K562 (cell line): ENCODE results near the gene DELE1. TPM values are rescaled to one million over a fixed set of nuclear protein-coding genes. Genes with fewer than 3 reads are reported as not detected.
A peak's percentile ranks its signal among the peaks of the same experiment; 100 is the strongest.

Experiments
- ATF7 ChIP-seq: fragments of 450-650 bp; IDR thresholded peaks from 2 replicates; pipeline ENCODE4 v1.7.1; 2014; ENCODE audit warnings: mild to moderate bottlenecking, moderate library complexity
- BCL6 ChIP-seq: fragments of 250-450 bp; sonication (Bioruptor Pico); IDR thresholded peaks from 2 replicates; pipeline ENCODE4 v1.4.0; 2020
- CBX2 ChIP-seq: fragments of 200-600 bp; sonication (generic); IDR thresholded peaks from one replicate; pipeline ENCODE4 v1.6.1; 2012; ENCODE audit warnings: mild to moderate bottlenecking, low read length, inconsistent platforms; ENCODE audit not compliant: insufficient read depth, poor library complexity, severe bottlenecking
- CHD4 ChIP-seq: fragments of 200-600 bp; sonication (generic); IDR thresholded peaks from 3 replicates; pipeline ENCODE4 v1.6.1; 2012; ENCODE audit warnings: low read depth, mild to moderate bottlenecking, mixed read lengths, low read length, inconsistent platforms; ENCODE audit not compliant: insufficient read depth, insufficient replicate concordance, poor library complexity, severe bottlenecking
- CHD7 ChIP-seq: fragments of 200-600 bp; sonication (generic); IDR thresholded peaks from one replicate; pipeline ENCODE4 v1.6.1; 2012; ENCODE audit warnings: mild to moderate bottlenecking, low read depth, low read length, inconsistent platforms
- GATA2 ChIP-seq: sonication (generic); formaldehyde crosslinking; IDR thresholded peaks from 2 replicates; pipeline ENCODE4 v1.4.0; 2020; ENCODE audit warnings: mild to moderate bottlenecking, missing genetic modification reagents
- HIVEP1 ChIP-seq: fragments of 250-450 bp; sonication (Bioruptor Pico); IDR thresholded peaks from 2 replicates; pipeline ENCODE4 v1.4.0; 2020; ENCODE audit warnings: mild to moderate bottlenecking
- MEIS2 ChIP-seq: fragments of 450-650 bp; IDR thresholded peaks from 2 replicates; pipeline ENCODE4 v1.6.1; 2014; ENCODE audit warnings: mild to moderate bottlenecking; ENCODE audit not compliant: partially characterized antibody
- PRPF4 ChIP-seq: fragments of 200-400 bp; formaldehyde crosslinking; IDR thresholded peaks from one replicate; pipeline ENCODE4 v1.6.1; 2017; ENCODE audit warnings: low read length, low read depth, mild to moderate bottlenecking; ENCODE audit not compliant: insufficient read depth, poor library complexity, severe bottlenecking
- RBM17 ChIP-seq: fragments of 200-400 bp; formaldehyde crosslinking; IDR thresholded peaks from 2 replicates; pipeline ENCODE4 v1.6.1; 2017; ENCODE audit warnings: low read depth, mild to moderate bottlenecking, low read length, borderline replicate concordance
- SREBF2 ChIP-seq: sonication (generic); formaldehyde crosslinking; IDR thresholded peaks from 2 replicates; pipeline ENCODE4 v1.4.0; 2020; ENCODE audit warnings: mild to moderate bottlenecking, missing genetic modification reagents
- ZFP91 ChIP-seq: sonication (generic); formaldehyde crosslinking; IDR thresholded peaks from 2 replicates; pipeline ENCODE4 v1.8.0; 2022; ENCODE audit warnings: mild to moderate bottlenecking, missing genetic modification reagents
- ZNF140 ChIP-seq: fragments of 250-450 bp; sonication (Bioruptor Pico); IDR thresholded peaks from 2 replicates; pipeline ENCODE4 v1.8.0; 2021; ENCODE audit warnings: moderate library complexity, mild to moderate bottlenecking, inconsistent platforms
- ZNF143 ChIP-seq: sonication (generic); formaldehyde crosslinking; IDR thresholded peaks from 2 replicates; pipeline ENCODE4 v1.9.0; 2022; ENCODE audit warnings: mild to moderate bottlenecking, missing genetic modification reagents
- ZNF23 ChIP-seq: fragments of 250-450 bp; sonication (Bioruptor Pico); IDR thresholded peaks from 2 replicates; pipeline ENCODE4 v1.4.0; 2020; ENCODE audit warnings: mild to moderate bottlenecking
- polyA plus RNA-seq, 8 experiments: library from polyadenylated mRNA; depleted of rRNA in 4 of 8; stranded (reverse) in 5 of 8; unstranded in 3 of 8; fragments of >200 nt; fragmentation: Nextera tagmentation in 2 of 8; fragmentation: Illumina TruSeq in 1 of 8; extraction: Ambion mirVana in 2 of 8; extraction: Trizol in 1 of 8; gene quantifications; 2 replicates each; pipeline versions ENCODE4 v1.2.1 to v1.2.3, GENCODE V29; 2011 to 2014; ENCODE audit warnings: inconsistent platforms in 1 of 8, missing spikeins in 1 of 8
- total RNA-seq, 7 experiments: library from RNA; depleted of rRNA in 6 of 7; stranded (reverse); fragments of >200 nt in 6 of 7; fragmentation: Illumina TruSeq in 2 of 7; extraction: Trizol in 2 of 7; gene quantifications; 2 replicates each; pipeline versions ENCODE4 v1.2.1 to v1.2.3, GENCODE V29; 2011 to 2021; ENCODE audit warnings: low replicate concordance in 1 of 7

DELE1 gene
- total and polyA plus RNA-seq, 9 of the 15 experiments (the other 6 are each of a cell fraction or from before 2014, with no cell fraction given): 16.6 to 74.4 (median 49.8) TPM

DNA sequence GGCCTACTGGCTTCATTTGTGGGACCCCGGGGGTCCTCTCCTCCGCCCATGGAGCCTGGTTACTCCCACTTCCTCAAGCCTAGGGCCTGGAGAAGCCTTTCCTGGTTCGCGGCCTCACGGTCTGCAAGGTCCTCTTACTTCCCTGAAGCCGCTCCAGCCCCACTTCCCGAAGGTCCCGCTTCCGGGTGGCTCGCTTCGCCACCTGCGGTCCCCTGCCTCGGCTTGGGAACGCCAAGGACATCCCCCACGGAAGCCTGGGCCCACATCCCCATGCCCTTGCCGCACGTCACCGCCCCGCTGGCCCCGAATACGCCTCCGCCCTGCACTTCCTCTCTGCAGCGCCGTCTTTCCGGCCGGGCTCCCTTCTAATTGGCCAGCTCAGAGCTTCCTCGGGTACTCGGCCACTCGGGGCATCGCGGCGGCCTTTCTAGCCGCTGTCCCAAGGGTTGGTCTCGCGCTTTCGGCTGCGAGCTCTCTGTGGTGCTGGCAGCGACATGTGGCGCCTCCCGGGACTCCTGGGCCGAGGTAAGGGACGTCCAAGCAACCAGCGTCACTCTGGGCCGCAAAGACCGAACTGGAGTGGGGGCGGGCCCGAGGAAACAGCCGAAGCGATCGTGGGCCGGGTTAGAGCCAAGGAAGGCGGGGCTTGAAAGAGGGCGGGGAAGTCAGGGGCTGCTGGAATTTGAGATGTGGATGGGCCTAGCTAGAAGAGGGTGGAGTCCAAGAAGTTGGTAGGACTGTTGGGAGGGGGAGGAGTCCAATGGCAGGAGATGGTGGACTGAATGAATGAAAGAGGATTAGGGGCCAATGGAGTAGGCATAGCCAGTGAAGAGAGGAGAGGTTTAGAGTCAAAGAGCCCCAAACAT, at the start of gene DELE1 (continued):
- TF ChIP-seq CBX2 (no peak), CHD7 (no peak), SREBF2 (CRISPR knock-in tag) (0 out of 2 replicates have a peak, but pooled peaks have one; percentile 80), GATA2 (CRISPR knock-in tag) (no peak), BCL6 (CRISPR knock-in tag) (no peak), ZNF140 (no peak), MEIS2 (no peak), RBM17 (no peak), ZNF23 (CRISPR knock-in tag) (no peak), ATF7 (peak; percentile 77; the same call in 1 of the 2 replicates), CHD4 (no peak), HIVEP1 (CRISPR knock-in tag) (no peak), ZFP91 (no peak), PRPF4 (no peak), ZNF143 (CRISPR knock-in tag) (no peak)
